GM20000 (cell line): Measurements from ENCODE around the gene BORCS5.
A peak's percentile ranks its signal among the peaks of the same experiment; 100 is the strongest.

ENCODE experiments used
- DNase-seq: peaks from one replicate; pipeline ENCODE4 v3.0.0; 2012; ENCODE audit warnings: low spot score
- CTCF ChIP-seq: IDR thresholded peaks from 2 replicates; pipeline ENCODE4 v1.5.1; 2012; ENCODE audit warnings: mild to moderate bottlenecking, control low read depth; ENCODE audit errors: extremely low read depth, missing control alignments

BORCS5 gene

DNA sequence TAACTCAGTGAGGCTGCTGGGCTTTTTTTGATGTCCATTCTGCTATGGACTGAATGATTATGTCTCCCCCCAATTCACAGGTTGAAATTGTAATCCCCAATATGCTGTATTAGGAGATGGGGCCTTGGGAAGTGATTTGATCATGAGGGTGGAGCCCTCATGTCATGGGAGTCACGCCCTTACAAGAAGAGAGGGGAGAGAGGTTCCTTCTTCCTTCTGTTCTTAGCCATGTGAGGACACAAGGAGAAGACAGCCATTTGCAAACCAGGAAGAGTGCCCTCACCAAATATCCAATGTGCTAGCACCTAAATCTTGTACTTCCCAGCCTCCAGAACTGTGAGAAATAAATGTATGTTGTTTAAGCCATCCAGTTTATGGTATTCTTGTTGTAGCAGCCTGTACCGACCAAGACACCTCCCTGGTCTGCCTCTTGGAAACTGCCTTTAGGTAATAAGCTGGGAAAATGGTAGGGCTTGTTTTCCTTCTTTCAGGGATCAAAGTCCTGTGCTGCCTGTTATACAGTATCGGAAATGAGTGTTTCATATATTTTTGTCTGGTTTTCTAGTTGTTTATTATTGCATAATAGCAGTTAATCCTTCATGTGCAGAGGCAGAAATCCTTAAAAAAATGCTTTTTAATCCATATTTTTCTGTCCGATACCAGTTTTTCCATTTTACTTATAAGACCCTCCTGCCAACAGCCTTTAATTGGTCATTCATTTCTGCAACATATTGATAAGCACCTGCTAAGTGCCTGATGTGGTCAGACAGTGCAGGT, 16.3 kb downstream of the BORCS5 start:
- no peak for TF ChIP-seq CTCF
- no peak for DNase-seq

DNA sequence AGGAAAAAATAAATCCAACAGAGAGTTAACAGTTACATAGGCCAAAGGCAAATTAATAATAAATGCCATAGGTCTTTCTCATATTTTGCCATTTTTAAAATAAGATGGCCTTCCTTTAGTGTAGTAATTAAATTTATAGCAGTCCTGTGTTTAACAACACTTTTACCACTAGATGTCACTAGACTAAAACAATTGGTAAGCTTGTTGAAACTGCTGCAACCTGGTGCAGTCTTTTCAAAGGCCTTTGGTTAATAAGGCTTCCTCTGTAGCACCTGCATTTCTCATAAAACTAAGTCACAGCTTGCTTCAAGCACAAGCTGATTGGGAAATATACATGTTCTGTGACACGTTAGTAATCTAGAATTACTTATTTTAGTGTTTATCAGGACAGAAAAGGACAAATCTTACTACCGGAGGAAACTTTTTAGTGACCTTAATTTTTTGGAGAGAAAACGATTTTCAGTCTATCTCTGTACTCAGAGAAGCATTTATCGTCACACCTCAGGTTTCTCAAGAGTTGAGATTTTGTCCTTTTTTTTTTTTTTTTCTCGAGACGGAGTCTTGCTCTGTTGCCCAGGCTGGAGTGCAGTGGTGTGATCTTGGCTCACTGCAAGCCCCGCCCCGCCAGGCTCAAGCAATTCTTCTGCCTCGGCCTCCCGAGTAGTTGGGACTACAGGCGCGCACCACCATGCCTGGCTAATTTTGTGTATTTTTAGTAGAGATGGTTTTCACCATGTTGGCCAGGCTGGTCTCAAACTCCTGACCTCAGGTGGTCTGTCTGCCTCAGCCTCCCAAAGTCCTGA, 20.0 kb downstream of the BORCS5 start:
- peak; percentile 68 for DNase-seq
- peak; percentile 34 for TF ChIP-seq CTCF

DNA sequence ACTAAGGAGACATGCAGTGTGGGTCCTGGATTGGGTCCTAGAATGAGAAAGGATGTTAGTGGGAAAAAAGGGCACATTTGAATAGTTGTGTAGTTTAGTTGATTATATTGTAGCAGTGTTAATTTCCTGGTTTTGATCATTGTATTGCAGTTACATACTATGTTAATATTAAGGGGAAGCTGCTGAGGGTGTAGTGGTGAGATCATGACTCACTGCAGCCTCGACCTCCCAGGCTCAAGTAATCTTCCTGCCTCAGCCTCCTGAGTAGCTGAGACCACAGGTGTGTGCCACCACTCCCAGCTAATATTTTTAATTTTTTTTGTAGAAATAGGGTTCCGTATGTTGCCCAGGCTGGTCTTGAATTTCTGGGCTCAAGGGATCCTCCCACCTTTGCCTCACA, 21.7 kb downstream of the BORCS5 start:
- DNase-seq: no peak
- TF ChIP-seq CTCF: no peak

DNA sequence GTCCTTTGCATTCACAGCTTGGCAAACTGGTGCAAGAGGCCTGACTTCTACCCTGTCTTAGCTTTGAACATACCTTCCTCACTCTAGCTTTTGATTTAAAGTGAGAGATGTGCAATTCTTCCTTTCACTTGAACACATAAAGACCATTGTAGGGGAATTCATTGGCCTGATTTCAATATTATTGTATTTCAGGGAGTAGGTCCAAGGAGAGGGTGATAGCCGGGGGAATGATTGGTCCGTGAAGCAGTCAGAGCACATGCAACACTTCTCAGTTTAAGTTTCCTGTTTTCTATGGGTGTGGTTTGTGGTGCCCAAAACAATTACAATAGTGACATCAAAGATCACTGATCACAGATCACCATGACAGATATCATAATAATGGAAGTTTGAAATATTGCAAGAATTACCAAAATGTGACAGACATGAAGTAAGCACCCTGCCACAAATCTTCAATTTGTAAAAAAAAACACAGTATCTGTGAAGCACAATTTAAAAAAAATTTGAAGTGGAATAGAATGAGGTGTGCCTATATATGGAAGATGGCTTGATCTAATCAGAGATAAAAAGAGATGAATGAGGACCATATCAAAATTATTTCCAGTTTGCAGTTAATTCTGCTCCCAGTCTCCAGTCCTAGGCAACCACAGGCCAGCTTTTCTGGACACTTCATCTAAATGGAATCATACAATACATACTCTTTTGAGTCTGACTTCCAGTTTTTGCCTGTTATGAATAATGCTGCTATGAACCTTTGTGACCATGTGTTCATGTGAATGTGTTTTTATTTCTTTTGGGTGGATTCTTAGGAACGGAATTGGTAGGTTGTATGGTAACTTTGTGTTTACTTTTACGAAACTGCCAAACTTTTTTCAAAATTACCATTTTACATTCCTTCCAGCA, 23.2 kb downstream of the BORCS5 start:
- no peak for TF ChIP-seq CTCF

DNA sequence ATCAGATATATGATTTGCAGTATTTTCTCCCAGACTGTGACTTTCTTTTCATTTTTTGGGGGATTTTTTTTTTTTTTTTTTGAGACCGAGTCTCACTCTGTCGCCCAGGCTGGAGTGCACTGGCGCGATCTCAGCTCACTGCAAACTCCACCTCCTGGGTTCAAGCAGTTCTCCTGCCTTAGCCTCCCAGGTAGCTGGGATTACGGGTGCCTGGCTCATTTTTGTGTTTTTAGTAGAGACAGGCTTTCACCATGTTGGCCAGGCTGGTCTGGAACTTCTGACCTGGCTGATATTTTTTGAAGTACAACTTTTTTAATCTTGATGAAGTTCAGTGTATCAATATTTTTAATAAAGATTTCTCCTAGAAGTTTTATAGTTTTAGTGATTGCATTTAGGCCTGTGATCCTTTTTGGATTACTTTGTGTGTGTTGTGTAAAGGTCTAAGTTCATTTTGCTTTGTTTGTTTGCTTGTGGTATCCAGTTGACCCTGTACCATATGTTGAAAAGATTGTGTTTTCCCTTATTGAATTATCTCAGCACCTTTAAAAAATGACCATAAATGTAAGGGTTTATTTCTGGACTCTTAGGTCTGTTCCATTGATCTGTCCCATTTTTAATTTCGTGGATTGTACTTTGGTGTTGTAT, 24.2 kb downstream of the BORCS5 start:
- DNase-seq: no peak
- no peak for TF ChIP-seq CTCF

More for the DNA sequence above, 23.2 kb downstream of the BORCS5 start:
- peak; percentile 30 for DNase-seq

DNA sequence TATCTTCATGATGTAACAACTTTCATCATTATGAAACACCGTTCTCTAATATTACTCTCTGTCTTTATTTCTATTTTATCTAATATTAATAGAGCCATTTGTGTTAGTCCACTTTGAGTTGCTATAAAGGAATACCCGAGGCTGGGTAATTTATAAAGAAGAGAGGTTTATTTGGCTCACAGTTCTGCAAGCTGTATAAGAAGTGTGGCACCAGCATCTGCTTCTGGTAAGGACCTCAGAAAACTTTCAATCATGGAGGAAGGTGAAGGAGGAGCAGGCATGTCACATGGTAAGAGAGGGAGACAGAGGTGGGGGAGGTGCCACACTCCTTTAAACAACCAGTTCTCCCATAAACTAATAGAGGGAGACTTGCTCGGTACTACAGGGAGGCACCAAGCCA, 25.1 kb downstream of the BORCS5 start:
- no peak for TF ChIP-seq CTCF
- no peak for DNase-seq
